Raji (cell line): Measurements from ENCODE around the gene RABGGTA.

Experiments used
- POLR2A ChIP-seq: IDR thresholded peaks from 2 replicates; pipeline ENCODE4 v1.6.1; 2011; ENCODE audit warnings: low read depth, low read length, control low read depth; ENCODE audit not compliant: insufficient read depth

Gene RABGGTA

DNA sequence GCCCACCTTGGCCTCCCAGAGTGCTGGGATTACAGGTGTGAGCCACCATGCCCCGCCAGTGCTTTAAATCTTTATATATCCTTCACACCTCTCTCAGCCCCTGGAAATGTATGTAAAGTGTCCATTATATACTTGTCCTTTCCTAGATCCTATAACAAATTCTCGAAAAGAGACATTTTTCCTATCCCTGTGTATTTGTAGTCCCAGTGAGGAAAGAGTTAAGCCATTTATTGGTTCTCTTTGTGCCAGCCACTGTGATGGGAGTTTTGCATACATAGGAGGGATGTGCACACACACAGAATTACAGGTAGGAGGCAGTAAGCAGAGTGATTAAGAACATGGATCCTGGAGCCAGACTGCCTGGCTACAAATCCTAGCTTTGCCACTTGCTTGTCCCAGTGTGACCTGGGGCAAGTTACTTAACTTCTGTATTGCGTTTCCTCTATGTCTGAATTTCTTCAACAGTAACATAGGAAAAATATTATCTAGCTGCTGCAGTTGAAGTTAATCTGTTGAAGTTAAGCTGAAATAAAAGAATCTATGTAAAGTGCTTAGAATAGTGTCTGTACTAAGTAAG is 2.1 kb upstream of the RABGGTA start:
- no peak for TF ChIP-seq POLR2A

GRCh38 chr14:24272467-24272866 is 1.1 kb upstream of the RABGGTA start:
- no peak for TF ChIP-seq POLR2A

- no peak for TF ChIP-seq POLR2A
Measured at GRCh38 chr14:24271834-24272263, 452 bp upstream of the RABGGTA start.

DNA sequence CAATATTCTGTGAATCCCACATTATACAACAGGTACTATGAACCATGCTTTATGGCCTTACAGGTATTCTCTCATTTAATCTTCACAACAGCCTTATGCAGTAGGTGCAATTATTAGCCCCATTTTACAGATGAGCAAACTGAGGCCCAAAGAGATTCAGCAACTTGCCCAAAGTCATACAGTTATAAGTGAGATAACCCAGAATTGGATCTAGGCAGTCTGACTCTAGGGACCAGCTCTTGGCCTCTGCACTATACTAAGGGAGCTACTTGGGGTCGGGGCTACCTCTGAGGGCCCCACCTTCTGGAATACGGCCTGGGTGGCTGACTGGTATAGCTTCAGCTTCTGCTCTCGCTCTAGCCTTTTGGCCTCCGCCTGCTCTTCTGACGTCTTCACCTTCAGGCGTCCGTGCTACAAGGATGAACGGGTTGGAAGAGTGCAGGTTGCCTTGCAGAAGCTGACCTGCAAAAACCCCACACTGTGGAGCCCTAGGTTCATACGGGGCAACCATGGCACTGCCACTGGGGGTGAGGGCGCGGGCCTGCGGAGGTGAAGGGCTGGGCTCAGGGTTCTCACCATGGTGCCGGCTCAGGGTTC is 762 bp downstream of the RABGGTA start:
- no peak for TF ChIP-seq POLR2A

DNA sequence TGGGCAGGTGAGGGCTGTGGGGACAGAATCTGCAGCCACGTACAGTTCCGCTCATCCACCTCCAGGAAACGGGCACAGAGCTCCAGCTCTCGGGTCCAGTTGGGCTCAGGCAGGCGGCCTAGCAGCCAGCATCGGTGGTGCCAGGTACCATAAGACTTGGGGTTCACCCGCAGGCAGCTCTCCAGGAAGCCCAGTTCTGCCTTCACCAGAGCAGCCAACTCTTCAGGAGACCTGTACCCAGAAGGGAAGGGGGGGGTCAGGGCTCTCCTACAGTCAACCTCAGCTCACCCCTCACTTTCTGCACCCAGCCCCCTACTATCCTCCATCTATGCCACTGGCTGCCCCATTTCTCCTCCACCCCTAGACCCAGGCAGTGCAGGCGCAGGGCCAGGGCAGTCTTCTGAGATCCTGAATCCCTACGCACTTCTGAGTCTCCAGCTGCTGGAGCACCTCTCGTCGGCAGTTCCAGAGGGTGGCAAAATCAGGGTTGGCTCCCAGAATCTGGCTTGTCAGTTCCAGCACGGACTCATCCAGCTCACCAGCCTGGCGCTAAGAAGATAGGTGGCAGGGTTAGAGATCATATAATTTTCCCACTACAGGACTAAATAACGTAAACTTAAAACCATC is 1.4 kb downstream of the RABGGTA start:
- TF ChIP-seq POLR2A: no peak

- TF ChIP-seq POLR2A: no peak
Measured at GRCh38 chr14:24269368-24269767, 2.0 kb downstream of the RABGGTA start.

- TF ChIP-seq POLR2A: no peak
Measured at GRCh38 chr14:24268225-24268624, 3.2 kb downstream of the RABGGTA start.

DNA sequence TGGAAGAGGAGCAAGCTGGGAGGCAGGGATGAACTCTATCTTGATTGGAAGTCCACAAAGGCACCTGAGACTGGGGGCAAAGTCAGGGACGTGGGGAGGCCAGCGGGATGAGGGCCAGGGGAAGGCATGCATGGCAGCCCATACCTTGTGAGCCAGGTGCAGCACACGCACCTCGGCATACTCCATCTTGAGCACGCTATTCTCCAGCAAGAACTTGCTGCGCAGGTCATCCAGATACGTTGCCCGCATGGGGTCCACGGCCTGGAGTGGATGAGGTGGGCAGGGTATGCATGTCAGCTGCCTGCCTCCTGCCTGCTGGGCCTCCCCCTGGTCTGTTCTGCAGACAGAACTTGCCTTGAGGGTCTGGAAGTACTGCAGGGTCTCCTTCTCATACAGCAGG is 3.9 kb downstream of the RABGGTA start:
- no peak for TF ChIP-seq POLR2A

DNA sequence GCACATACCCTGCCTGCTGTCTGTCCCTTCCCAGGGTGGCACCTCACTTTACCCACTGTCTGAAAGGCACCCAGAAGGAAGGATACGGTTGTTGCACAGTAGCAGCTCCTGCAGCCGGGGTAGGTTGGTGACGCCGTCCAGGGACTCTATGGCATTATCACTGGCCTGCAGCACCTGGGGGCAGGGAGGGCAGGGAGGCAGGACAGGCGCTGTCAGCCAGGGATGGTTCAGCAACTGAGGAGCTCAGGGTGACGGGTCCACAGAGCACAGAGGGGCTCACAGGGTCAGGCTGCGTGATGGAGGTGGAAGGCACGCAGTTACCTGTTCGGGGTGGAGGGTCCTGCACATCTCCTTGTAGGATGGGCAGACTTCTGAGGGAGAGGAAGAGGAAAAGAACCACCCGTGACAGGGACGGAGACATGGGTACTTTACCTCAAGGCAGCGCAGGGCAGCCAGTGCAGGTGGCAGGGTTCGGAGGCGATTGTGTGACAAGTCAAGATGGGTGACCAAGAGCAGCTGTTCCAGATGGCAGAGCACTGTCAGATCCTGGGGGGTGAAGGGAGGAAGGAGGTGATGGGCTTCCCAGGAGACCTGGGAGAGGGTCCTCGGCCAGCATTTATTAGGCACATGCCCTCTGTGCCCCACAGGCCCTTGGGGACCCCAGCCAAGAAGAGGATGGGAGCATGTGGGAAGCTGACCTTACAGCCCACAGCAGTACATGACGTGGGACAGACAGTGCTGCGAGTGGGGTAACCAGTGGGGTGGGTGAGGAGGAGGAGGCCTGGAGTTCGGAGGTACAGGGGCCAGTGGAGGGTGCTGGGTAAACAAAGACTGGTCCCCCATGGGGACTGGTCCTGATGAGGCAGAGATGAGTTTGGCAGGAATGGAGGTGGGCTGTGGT is 4.8 kb downstream of the RABGGTA start:
- no peak for TF ChIP-seq POLR2A

- TF ChIP-seq POLR2A: no peak
Measured at GRCh38 chr14:24264298-24264697, 7.1 kb downstream of the RABGGTA start.

- no peak for TF ChIP-seq POLR2A
Measured at GRCh38 chr14:24263848-24264247, 7.5 kb downstream of the RABGGTA start.

DNA sequence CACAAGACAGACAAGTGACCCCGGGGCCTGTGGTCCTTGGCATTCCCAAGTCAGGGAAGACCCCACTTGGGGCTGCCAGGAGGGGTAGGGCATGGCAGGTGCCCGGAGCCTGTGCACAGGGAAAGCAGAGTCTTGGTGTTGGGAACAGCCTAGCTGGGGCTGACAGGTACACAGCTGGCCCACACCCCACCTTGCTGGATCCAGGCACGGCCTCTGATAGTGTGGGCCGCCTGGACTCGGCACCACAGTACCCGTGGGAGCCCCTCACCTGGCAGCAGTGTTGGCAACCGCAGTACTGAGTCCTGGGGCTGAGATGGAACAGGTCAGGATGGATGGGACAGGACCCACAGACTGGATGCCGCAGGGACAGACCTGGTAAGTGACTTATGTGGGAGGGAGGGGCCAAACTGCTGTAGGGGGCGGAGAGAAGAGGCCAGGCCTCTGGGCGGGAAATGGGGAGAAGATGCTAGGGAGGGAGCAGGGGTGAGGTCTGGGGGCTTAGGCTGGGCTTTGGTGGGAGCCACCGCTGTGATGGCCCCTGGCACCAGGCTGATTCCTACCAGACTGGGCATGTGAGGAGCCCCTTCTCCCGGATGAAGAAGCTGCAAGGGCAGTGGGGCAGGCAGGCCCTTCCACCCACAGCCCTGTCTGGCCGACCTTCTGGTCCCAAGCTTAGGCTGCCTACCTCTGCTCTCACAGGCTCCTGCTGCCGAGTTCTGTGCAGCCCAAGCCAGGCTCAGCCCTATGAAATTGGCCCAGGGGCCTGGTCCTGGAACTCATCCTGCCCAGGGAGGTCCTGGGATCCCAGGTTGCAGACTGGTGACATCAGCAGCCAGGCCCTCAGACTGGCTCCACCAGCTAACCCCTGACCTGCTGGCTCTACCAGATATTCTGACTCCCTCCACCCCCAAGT is 8.3 kb downstream of the RABGGTA start, which contains the start of gene TGM1:
TGM1 (minus strand) TSS at position 357 of the 913 bp plus-strand sequence. CDS start 825 bp downstream, outside the sequence.
- no peak for TF ChIP-seq POLR2A

GRCh38 chr14:24261969-24262327 is 9.4 kb downstream of the RABGGTA start:
- no peak for TF ChIP-seq POLR2A

DNA sequence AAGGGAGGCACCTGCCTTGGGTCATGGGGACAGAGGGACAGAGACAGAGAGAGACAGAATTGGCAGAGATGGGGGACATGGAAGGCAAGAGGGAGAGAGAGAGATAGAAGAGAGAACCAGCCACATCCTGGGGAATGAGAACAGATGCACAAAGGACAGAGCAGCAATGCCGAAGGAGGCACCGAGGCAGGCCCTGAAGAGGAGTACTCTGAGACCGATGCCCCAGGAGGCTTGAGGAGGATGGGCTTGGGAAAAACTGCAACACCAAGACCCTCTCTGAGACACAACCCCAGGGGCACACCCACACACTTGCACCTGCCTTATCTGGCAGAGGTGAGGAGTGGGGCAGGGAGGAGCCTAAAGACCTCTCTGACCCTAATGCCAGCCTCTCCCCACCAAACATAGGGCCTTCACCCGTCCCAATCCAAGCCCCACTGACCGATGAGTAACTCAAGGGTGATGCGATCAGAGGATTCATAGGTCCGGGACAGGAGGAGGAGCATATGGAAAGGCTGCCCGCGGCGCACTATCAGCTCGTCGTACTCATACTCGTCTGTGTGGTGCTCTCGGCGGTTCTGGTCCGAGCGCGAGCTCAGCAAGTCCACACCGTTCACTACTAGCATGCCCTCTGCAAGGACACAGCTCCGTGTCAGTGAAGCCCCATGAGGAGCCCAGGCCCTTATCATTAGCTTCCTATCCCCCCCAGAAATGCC is 10.0 kb downstream of the RABGGTA start:
- no peak for TF ChIP-seq POLR2A

- no peak for TF ChIP-seq POLR2A
Measured at GRCh38 chr14:24260780-24261157, 10.6 kb downstream of the RABGGTA start.
